OCI-LY3 (cell line): Measurements from ENCODE around the gene RETREG1.
"Not testable (repeated sequence)": the region's sequence is repeated elsewhere in the genome, so short reads cannot be mapped to it uniquely, and the experiment has no call there.

ENCODE experiments used
- H2AFZ ChIP-seq: fragments of 200-600, 300-600 bp; shearing (Covaris generic); 2 replicates; pipeline ENCODE4 v1.6.0; 2014; ENCODE audit warnings: antibody characterized with exemption, low read depth, low read length
- H3K27ac ChIP-seq: fragments of 200-600, 300-600 bp; sonication (generic); 2 replicates; pipeline ENCODE4 v1.5.1; 2014; ENCODE audit warnings: mild to moderate bottlenecking, low read length, moderate library complexity, mixed read lengths
- H3K27me3 ChIP-seq: fragments of 200-600, 300-600 bp; sonication (generic); 2 replicates; pipeline ENCODE4 v1.6.1; 2014; ENCODE audit warnings: low read depth, low read length, mixed read lengths
- H3K36me3 ChIP-seq: fragments of 200-600, 300-600 bp; sonication (generic); replicated peaks from 2 replicates; pipeline ENCODE3; 2014; ENCODE audit warnings: low read depth, low read length, mixed read lengths
- H3K4me1 ChIP-seq: fragments of 300-600, 200-600 bp; sonication (generic); 2 replicates; pipeline ENCODE4 v1.6.1; 2014; ENCODE audit warnings: low read length, mixed read lengths
- H3K4me2 ChIP-seq: fragments of 200-600, 300-600 bp; sonication (generic); 2 replicates; pipeline ENCODE4 v1.6.1; 2014; ENCODE audit warnings: low read length, mixed read lengths
- H3K4me3 ChIP-seq: fragments of 300-600, 200-600 bp; sonication (generic); 2 replicates; pipeline ENCODE4 v1.5.1; 2014; ENCODE audit warnings: antibody characterized with exemption, mild to moderate bottlenecking, low read length, moderate library complexity
- H3K79me2 ChIP-seq: fragments of 300-600, 200-600 bp; shearing (Covaris generic); 2 replicates; pipeline ENCODE4 v1.6.1; 2014; ENCODE audit warnings: mild to moderate bottlenecking, low read length, mixed read lengths
- H3K9ac ChIP-seq: fragments of 300-600, 200-600 bp; shearing (Covaris generic); 2 replicates; pipeline ENCODE4 v1.6.0; 2014; ENCODE audit warnings: mild to moderate bottlenecking, low read length, moderate library complexity
- H3K9me3 ChIP-seq: fragments of 200-600, 300-600 bp; shearing (Covaris generic); 2 replicates; pipeline ENCODE4 v1.6.1; 2014; ENCODE audit warnings: low read length, mixed read lengths; ENCODE audit not compliant: insufficient read depth
- H4K20me1 ChIP-seq: fragments of 200-600, 300-600 bp; sonication (generic); 2 replicates; pipeline ENCODE4 v1.6.1; 2016; ENCODE audit warnings: low read length, mixed read lengths; ENCODE audit not compliant: insufficient read depth
- CTCF ChIP-seq: fragments of 200-600, 300-600 bp; sonication (generic); IDR thresholded peaks from 2 replicates; pipeline ENCODE4 v1.5.1; 2014; ENCODE audit warnings: antibody characterized with exemption, low read length, low read depth
- EZH2phosphoT487 ChIP-seq: fragments of 200-600 bp; shearing (Covaris generic); IDR thresholded peaks from 2 replicates; pipeline ENCODE4 v1.6.1; 2018; ENCODE audit warnings: antibody characterized with exemption, mixed run types, low read depth

The RETREG1 gene

DNA sequence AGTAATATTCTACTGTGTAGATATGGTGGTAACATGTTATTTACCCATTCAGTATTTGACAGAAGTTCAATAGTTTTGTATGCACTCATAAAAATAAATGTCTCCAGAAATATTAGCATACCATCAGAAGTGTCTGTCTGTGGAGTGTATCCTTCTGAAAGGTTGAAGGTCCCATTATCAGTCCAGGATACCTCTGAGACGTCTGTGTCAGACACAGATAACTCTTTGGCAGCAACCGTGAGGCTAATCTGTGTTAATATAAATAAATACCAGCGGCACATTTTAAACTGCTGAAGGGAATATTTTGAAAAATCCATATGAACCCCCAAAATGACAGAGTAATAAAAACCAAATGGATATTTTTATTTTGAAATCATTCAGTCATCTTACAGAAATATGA lies 139.3 kb downstream of the RETREG1 start:
- H4K20me1 ChIP-seq, result no peaks in the 10 kb centered on the region
- no peak overlapping the region for H2AFZ ChIP-seq
- no peaks in the 10 kb centered on the region for H3K4me1 ChIP-seq
- no peaks in the 10 kb centered on the region for H3K27me3 ChIP-seq
- TF ChIP-seq CTCF (no peak), EZH2phosphoT487 (no peak)
- H3K9ac ChIP-seq, result no peak overlapping the region
- H3K4me3 ChIP-seq, result no peak overlapping the region
- H3K27ac ChIP-seq, result no peak overlapping the region
- no peaks in the 10 kb centered on the region for H3K9me3 ChIP-seq
- no peaks in the 10 kb centered on the region for H3K79me2 ChIP-seq
- H3K36me3 ChIP-seq, result no peaks in the 10 kb centered on the region
- H3K4me2 ChIP-seq, result no peak overlapping the region

- H3K9me3 ChIP-seq, H3K9ac ChIP-seq, H3K27ac ChIP-seq, H3K4me3 ChIP-seq, H3K4me1 ChIP-seq, H3K4me2 ChIP-seq, H2AFZ ChIP-seq, H3K79me2 ChIP-seq, H3K36me3 ChIP-seq, H3K27me3 ChIP-seq, H4K20me1 ChIP-seq: not testable (repeated sequence)
These were observed 140.4 kb downstream of the RETREG1 start for GRCh38 chr5:16476417-16476816.

DNA sequence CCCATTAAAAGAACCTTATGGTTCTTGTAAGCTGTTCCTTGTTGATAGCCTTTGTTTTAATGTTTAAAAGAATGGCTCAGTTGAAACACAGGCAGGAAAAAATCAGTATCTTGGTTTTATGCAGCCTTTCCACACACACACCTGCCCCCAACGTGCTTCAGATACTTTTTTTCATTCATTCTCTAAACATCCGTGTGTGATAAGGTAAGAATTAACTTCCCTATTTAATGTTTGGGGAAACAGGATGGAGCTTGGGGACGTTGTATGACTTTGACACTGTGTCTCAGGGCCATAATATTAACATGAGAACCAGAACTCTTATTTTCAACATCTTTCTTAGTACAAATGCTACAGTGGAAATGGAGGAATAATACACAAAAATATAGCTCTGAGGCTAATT lies 145.4 kb downstream of the RETREG1 start:
- Histone ChIP-seq H3K4me1 (peaks cover 22% of the 10 kb centered on the region), H3K4me3 (no peak overlapping the region), H3K27me3 (no peaks in the 10 kb centered on the region), H3K27ac (no peak overlapping the region), H3K79me2 (peaks cover 32% of the 10 kb centered on the region), H2AFZ (no peak overlapping the region), H3K9ac (no peak overlapping the region), H3K4me2 (no peak overlapping the region), H3K9me3 (no peaks in the 10 kb centered on the region), H4K20me1 (peaks cover 3% of the 10 kb centered on the region; the same call in 1 of the 2 replicates), H3K36me3 (no peaks in the 10 kb centered on the region)
- TF ChIP-seq EZH2phosphoT487, result no peak
- no peak for TF ChIP-seq CTCF

- Histone ChIP-seq H4K20me1 (peaks cover 11% of the 10 kb centered on the region; the same call in 1 of the 2 replicates), H3K27ac (peak overlapping the region; percentile 93), H2AFZ (no peak overlapping the region), H3K4me3 (peak overlapping the region; percentile 100), H3K9me3 (no peaks in the 10 kb centered on the region), H3K79me2 (peaks cover 68% of the 10 kb centered on the region), H3K4me1 (peaks cover 32% of the 10 kb centered on the region), H3K4me2 (peak overlapping the region; percentile 87), H3K27me3 (no peaks in the 10 kb centered on the region), H3K9ac (peak overlapping the region; percentile 48), H3K36me3 (peaks cover 9% of the 10 kb centered on the region)
- no peak for TF ChIP-seq EZH2phosphoT487
- TF ChIP-seq CTCF, result no peak
These were observed 149.2 kb downstream of the RETREG1 start for GRCh38 chr5:16467363-16468219.
